Activated CD8-positive, alpha-beta T cell treated with anti-CD3 and anti-CD28 coated beads, Interleukin-2, amount 10 ng/mL, durations not matched to agents 7 days and 5 days (primary cell): ENCODE results near the gene MYF5. TPM values are rescaled to one million over a fixed set of nuclear protein-coding genes. Genes with fewer than 3 reads are reported as not detected.

Experiments used
- ATAC-seq: fragments of 150-1000 bp; cut with Tn5 transposase; one replicate; pipeline ENCODE4 v1.10.0; 2021; ENCODE audit warnings: moderate library complexity
- CTCF ChIA-PET: fragments of 350-600 bp; sonication (Branson Sonifier 250); formaldehyde crosslinking; loops from one replicate; lab custom pipeline; 2021; ENCODE audit warnings: antibody characterized with exemption; lab: Charles Lee
- POLR2A ChIA-PET: fragments of 350-600 bp; sonication (Branson Sonifier 250); formaldehyde crosslinking; loops from one replicate; lab custom pipeline; 2021; ENCODE audit warnings: antibody characterized with exemption; lab: Charles Lee
- DNase-seq: peaks from one replicate; pipeline ENCODE4 v3.0.0-alpha.2; 2020
- H3K27ac Mint-ChIP-seq: one replicate; pipeline ENCODE4 v1.8.0; 2021; ENCODE audit warnings: mild to moderate bottlenecking, mixed read lengths
- H3K27me3 Mint-ChIP-seq: one replicate; pipeline ENCODE4 v1.8.0; 2021; ENCODE audit warnings: low read depth, mixed read lengths
- H3K36me3 Mint-ChIP-seq: one replicate; pipeline ENCODE4 v1.8.0; 2021; ENCODE audit warnings: low read depth, mixed read lengths
- H3K4me1 Mint-ChIP-seq: one replicate; pipeline ENCODE4 v1.8.0; 2021; ENCODE audit warnings: low read depth, mixed read lengths
- H3K4me3 Mint-ChIP-seq: one replicate; pipeline ENCODE4 v1.8.0; 2021; ENCODE audit warnings: mild to moderate bottlenecking, mixed read lengths
- H3K9me3 Mint-ChIP-seq: one replicate; pipeline ENCODE4 v1.8.0; 2022; ENCODE audit warnings: mixed read lengths; ENCODE audit not compliant: insufficient read depth
- total RNA-seq, 2 experiments: library from RNA; stranded (reverse); gene quantifications; one replicate each; pipeline ENCODE4 v1.2.3, GENCODE V29; 2021

MYF5 gene
- total RNA-seq, 2 experiments from 2014 or later: not detected

DNA sequence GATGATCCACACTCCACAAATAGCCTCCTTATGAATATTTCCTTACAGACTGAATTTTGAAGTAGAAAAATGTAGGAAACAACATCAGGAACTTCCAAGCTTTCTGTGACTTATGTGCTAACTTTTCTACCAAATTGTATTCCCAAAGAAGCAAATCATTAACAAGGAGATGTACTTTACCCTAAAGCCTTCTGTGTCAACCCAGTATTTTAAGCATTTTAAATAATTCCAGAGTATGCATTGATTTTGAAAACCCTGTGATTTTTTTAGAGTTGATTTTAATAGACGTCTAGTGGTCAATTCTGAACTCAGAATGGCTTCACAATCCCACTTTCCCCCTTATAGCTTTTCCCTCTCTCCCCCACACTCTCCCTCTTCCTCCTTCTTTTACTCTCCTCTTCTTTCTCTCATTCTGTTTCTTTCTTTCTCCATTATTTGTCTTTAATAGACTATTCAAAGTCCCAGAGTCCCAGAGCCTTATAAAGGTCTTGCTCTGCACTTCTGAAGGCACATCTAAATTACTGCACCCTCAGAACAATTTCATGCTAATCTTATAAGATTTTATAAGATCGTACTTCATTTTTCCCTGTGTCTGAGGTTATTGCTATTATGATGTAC lies 19.3 kb upstream of the MYF5 start:
- ChIA-PET POLR2A (interaction anchor here (0.7 kb wide), 1 partner anchor 33 kb away, joined by 3 read pairs; no protein-coding TSS in a partner anchor), CTCF (no interaction called here)
- Mint-ChIP-seq H3K4me1 (no peaks in the 10 kb centered on the region), H3K9me3 (no peaks in the 10 kb centered on the region), H3K27ac (no peak overlapping the region), H3K4me3 (no peak overlapping the region), H3K36me3 (no peaks in the 10 kb centered on the region), H3K27me3 (no peaks in the 10 kb centered on the region)
- ATAC-seq: no peak
- DNase-seq: no peak

DNA sequence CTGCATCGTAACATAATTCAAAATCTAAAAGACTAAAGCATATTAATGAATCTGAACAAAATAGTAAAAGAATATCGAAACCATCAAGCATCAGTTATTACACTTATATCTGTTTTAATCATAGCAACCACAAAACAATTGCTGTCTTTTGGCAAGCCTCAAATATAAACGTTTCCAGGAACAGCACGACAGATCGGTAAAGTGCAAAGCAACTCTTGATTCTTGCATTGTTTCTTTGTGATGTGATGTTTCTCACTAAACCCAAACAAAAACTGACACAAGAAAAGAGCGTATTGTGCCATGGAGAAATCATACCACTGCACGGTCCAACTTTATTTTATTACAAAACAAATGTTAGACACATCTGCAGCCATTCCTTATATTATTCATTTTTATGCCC lies 18.5 kb upstream of the MYF5 start:
- no peak overlapping the region for H3K4me3 Mint-ChIP-seq
- no peak for ATAC-seq
- DNase-seq: no peak
- no peaks in the 10 kb centered on the region for H3K9me3 Mint-ChIP-seq
- H3K36me3 Mint-ChIP-seq: no peaks in the 10 kb centered on the region
- no peaks in the 10 kb centered on the region for H3K4me1 Mint-ChIP-seq
- no peaks in the 10 kb centered on the region for H3K27me3 Mint-ChIP-seq
- CTCF ChIA-PET: no interaction called here
- POLR2A ChIA-PET: no interaction called here
- H3K27ac Mint-ChIP-seq: no peak overlapping the region

GRCh38 chr12:80698847-80699542 lies 17.7 kb upstream of the MYF5 start:
- no peak overlapping the region for H3K27ac Mint-ChIP-seq
- POLR2A ChIA-PET: no interaction called here
- H3K27me3 Mint-ChIP-seq: no peaks in the 10 kb centered on the region
- H3K9me3 Mint-ChIP-seq: no peaks in the 10 kb centered on the region
- DNase-seq: no peak
- H3K4me3 Mint-ChIP-seq: no peak overlapping the region
- H3K36me3 Mint-ChIP-seq: no peaks in the 10 kb centered on the region
- ATAC-seq: no peak
- H3K4me1 Mint-ChIP-seq: no peaks in the 10 kb centered on the region
- CTCF ChIA-PET: no interaction called here

GRCh38 chr12:80700327-80700726 lies 16.4 kb upstream of the MYF5 start:
- H3K9me3 Mint-ChIP-seq: no peaks in the 10 kb centered on the region
- CTCF ChIA-PET: no interaction called here
- POLR2A ChIA-PET: no interaction called here
- no peaks in the 10 kb centered on the region for H3K4me1 Mint-ChIP-seq
- ATAC-seq (no peak), DNase-seq (no peak)
- no peaks in the 10 kb centered on the region for H3K36me3 Mint-ChIP-seq
- no peak overlapping the region for H3K27ac Mint-ChIP-seq
- H3K4me3 Mint-ChIP-seq: no peak overlapping the region
- H3K27me3 Mint-ChIP-seq: no peaks in the 10 kb centered on the region

- DNase-seq (no peak), ATAC-seq (no peak)
- no peaks in the 10 kb centered on the region for H3K9me3 Mint-ChIP-seq
- ChIA-PET CTCF (no interaction called here), POLR2A (no interaction called here)
- no peaks in the 10 kb centered on the region for H3K36me3 Mint-ChIP-seq
- no peak overlapping the region for H3K4me3 Mint-ChIP-seq
- H3K4me1 Mint-ChIP-seq: no peaks in the 10 kb centered on the region
- H3K27ac Mint-ChIP-seq: no peak overlapping the region
- no peaks in the 10 kb centered on the region for H3K27me3 Mint-ChIP-seq
Measured at GRCh38 chr12:80701388-80701787, 15.3 kb upstream of the MYF5 start.

- DNase-seq: no peak
- H3K9me3 Mint-ChIP-seq: no peaks in the 10 kb centered on the region
- ChIA-PET POLR2A (no interaction called here), CTCF (no interaction called here)
- H3K27ac Mint-ChIP-seq: no peak overlapping the region
- H3K36me3 Mint-ChIP-seq: no peaks in the 10 kb centered on the region
- H3K27me3 Mint-ChIP-seq: peaks cover 7% of the 10 kb centered on the region
- no peak for ATAC-seq
- no peak overlapping the region for H3K4me3 Mint-ChIP-seq
- no peaks in the 10 kb centered on the region for H3K4me1 Mint-ChIP-seq
Measured at GRCh38 chr12:80702889-80703805, 13.6 kb upstream of the MYF5 start.

- Mint-ChIP-seq H3K27me3 (peaks cover 14% of the 10 kb centered on the region), H3K4me3 (no peak overlapping the region), H3K9me3 (no peaks in the 10 kb centered on the region), H3K36me3 (no peaks in the 10 kb centered on the region), H3K27ac (no peak overlapping the region), H3K4me1 (peaks cover 3% of the 10 kb centered on the region)
- ChIA-PET POLR2A (no interaction called here), CTCF (no interaction called here)
- DNase-seq (no peak), ATAC-seq (no peak)
Measured at GRCh38 chr12:80704420-80704819, 12.3 kb upstream of the MYF5 start.

DNA sequence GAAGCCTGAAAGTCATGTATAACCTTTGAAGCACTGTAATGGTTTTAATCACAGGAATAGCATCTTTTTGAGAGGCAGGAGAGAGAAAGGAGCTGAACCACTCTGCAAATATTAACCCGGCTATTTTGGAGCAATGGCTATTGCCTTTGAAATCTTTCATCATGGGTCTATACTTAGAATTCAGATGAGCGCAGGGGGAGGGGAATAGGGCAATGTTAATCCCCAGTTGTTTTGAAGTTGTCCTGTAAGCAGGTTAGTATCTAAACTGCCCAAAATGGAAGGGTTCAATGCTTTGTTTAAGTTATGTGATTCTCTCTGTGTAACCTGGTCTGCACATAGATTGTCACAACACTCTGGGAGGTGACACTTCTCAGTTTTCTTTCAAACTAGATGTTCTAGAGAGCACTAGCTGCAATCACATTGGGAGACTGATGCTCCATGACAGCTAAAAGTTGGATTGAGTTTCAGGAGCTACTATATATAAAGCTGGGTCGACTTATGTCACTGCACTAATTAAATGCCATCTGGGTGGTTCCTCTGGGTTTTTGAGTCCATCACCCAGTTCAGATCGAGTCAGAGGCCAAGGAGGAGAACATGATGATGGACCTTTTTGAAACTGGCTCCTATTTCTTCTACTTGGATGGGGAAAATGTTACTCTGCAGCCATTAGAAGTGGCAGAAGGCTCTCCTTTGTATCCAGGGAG lies 9.4 kb upstream of the MYF5 start, which contains the start of gene MYF6:
Gene MYF6 (plus strand): TSS at position 509 of the 704 bp plus-strand sequence. CDS start 86 bp downstream, at position 595.
- Mint-ChIP-seq H3K4me3 (no peak within 1 kb of the TSS), H3K27me3 (peaks cover 22% of the 10 kb centered on the region), H3K4me1 (peaks cover 3% of the 10 kb centered on the region), H3K9me3 (no peaks in the 10 kb centered on the region), H3K27ac (no peak within 1 kb of the TSS), H3K36me3 (no peaks in the 10 kb centered on the region)
- DNase-seq: no peak
- ChIA-PET POLR2A (no interaction called here), CTCF (interaction anchor here (0.9 kb wide), 1 partner anchor 780 kb away, joined by 3 read pairs; no protein-coding TSS in a partner anchor)
- no peak for ATAC-seq

- Mint-ChIP-seq H3K27me3 (peaks cover 22% of the 10 kb centered on the region), H3K9me3 (no peaks in the 10 kb centered on the region), H3K4me3 (no peak overlapping the region), H3K36me3 (no peaks in the 10 kb centered on the region), H3K27ac (no peak overlapping the region), H3K4me1 (peaks cover 3% of the 10 kb centered on the region)
- DNase-seq (no peak), ATAC-seq (no peak)
- ChIA-PET CTCF (interaction anchor here (0.9 kb wide), 1 partner anchor 781 kb away, joined by 3 read pairs; no protein-coding TSS in a partner anchor), POLR2A (no interaction called here)
Measured at GRCh38 chr12:80707830-80708258, 8.9 kb upstream of the MYF5 start.

- ChIA-PET POLR2A (no interaction called here), CTCF (interaction anchor here (0.9 kb wide), 1 partner anchor 782 kb away, joined by 3 read pairs; no protein-coding TSS in a partner anchor)
- Mint-ChIP-seq H3K4me1 (peaks cover 3% of the 10 kb centered on the region), H3K4me3 (no peak overlapping the region), H3K27me3 (peaks cover 22% of the 10 kb centered on the region), H3K27ac (no peak overlapping the region), H3K9me3 (no peaks in the 10 kb centered on the region), H3K36me3 (no peaks in the 10 kb centered on the region)
- no peak for ATAC-seq
- DNase-seq: no peak
Measured at GRCh38 chr12:80708259-80708974, 8.3 kb upstream of the MYF5 start.

DNA sequence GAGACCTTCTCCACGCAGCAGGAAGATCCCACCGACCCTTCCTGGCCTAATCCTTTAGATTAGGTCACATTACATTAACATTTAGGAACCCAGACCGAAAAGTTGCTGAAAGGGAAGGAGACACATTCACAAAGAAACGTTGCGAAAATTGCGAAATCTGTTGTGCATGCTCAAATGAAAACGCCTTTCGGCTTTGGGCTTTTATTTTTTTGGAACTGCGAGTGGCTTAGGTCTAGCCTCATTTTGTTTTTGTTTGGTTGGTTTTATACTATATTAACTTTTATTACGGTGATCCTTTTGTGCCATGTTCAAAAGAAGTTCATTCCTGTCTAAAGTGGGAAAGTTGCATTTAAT lies 7.8 kb upstream of the MYF5 start:
- H3K36me3 Mint-ChIP-seq: no peaks in the 10 kb centered on the region
- no peak for DNase-seq
- ChIA-PET CTCF (no interaction called here), POLR2A (no interaction called here)
- peaks cover 28% of the 10 kb centered on the region for H3K27me3 Mint-ChIP-seq
- H3K27ac Mint-ChIP-seq: no peak overlapping the region
- H3K4me1 Mint-ChIP-seq: peaks cover 3% of the 10 kb centered on the region
- H3K4me3 Mint-ChIP-seq: no peak overlapping the region
- ATAC-seq: no peak
- H3K9me3 Mint-ChIP-seq: no peaks in the 10 kb centered on the region
